ENCODE results near the gene R3HDML.

DNA sequence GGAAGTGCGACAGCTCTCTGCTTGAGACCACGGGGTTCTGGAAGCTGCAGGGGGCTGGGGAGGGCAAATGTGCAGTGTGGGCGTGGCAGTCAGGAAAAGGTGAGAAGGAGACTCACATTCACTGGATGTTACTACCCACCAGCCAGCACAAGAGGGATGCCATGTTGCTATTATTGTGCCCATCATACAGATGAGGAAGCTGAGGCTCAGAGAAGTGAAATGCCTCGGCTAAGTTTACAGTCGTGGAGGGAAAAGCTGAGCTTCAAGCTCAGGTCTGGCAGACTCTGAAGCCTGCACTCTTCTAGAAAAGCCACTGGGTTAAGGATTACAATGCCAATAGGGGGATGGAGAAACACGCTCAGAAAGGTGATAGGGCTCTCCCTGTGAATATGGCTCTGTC lies 53.0 kb downstream of the R3HDML start:
- no peak for TF ChIP-seq GATA2 (IDR thresholded peaks at IDR 0.05; ENCODE audit: low read depth, low read length)
- no peak for TF ChIP-seq GATA3 (IDR thresholded peaks at IDR 0.05; ENCODE audit: low read depth, low read length)

Measured in SH-SY5Y (cell line).